ENCODE measurements around the gene PRDM16. TPM values are rescaled to one million over a fixed set of nuclear protein-coding genes. Genes with fewer than 3 reads are reported as not detected.

The PRDM16 gene
- total and polyA plus RNA-seq, 4 donors = 0.05 to 0.67 (median 0.19) TPM

DNA sequence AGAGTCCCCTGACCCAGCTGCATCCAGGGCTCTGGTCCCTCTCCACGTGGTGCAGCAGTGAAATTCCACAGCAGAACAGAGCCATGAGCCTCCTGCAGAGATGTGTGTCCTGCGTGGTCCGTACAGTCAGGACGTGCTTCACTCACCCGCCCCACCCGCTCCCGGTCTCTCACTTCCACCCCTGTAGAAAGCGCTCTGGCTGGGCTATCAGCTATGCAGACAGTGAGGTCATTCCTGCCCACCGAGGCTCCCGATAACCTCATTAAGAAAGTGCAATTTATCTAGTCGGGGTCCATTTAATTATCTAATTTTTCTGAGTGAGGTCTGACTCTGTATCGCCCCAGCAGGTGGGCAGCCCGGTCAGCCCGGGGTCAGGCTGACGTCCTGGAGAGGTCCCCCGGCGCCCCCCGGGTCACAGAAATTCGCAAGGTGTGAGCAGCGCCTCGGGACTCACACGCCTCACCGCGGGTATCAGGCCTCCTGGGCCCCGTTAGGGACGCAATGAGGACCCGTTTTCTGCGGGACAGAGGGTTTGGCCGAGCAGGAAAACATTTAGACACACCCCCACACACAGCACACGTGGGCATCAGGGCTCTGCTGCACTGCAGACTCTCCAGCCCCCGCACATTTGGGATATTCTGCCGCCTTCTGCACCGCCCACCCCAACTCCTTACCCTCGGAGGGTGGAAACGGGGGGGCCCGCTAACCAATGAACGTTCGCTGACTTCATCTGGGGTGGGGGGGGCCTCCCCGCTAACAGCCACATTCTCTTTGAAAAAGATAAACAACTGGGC, 76.7 kb downstream of the PRDM16 start:
- H3K36me3 ChIP-seq (ENCODE audit: control insufficient read depth in 4 of 4, insufficient read depth in 3 of 4, low read depth in 1 of 4, low read length in 3 of 4) = no peaks in the 10 kb centered on the region
- no peaks in the 10 kb centered on the region for H3K27me3 ChIP-seq (ENCODE audit: control insufficient read depth in 4 of 4, insufficient read depth in 4 of 4, low read length in 3 of 4)
- H3K4me1 ChIP-seq (ENCODE audit: control insufficient read depth in 4 of 4, insufficient read depth in 4 of 4, low read length in 3 of 4) = no peaks in the 10 kb centered on the region
- no peak overlapping the region for H3K9ac ChIP-seq (ENCODE audit: low read depth in 1 of 2, low read length in 2 of 2)
- H3K4me3 ChIP-seq (ENCODE audit: low read depth in 1 of 3, low read length in 3 of 3) = no peak overlapping the region
- no peak for DNase-seq (ENCODE audit: low spot score)
- no peaks in the 10 kb centered on the region for H3K9me3 ChIP-seq (ENCODE audit: control insufficient read depth in 4 of 4, low read length in 3 of 4)
- TF ChIP-seq NR2F2 (IDR thresholded peaks at IDR 0.05) (no peak), FOXA1 (IDR thresholded peaks at IDR 0.05) (no peak), RXRA (IDR thresholded peaks at IDR 0.05) (no peak), YY1 (IDR thresholded peaks at IDR 0.05) (no peak), EGR1 (IDR thresholded peaks at IDR 0.05; ENCODE audit: low read depth in 2 of 2) (no peak)
- TF ChIP-seq, protein P1, sequence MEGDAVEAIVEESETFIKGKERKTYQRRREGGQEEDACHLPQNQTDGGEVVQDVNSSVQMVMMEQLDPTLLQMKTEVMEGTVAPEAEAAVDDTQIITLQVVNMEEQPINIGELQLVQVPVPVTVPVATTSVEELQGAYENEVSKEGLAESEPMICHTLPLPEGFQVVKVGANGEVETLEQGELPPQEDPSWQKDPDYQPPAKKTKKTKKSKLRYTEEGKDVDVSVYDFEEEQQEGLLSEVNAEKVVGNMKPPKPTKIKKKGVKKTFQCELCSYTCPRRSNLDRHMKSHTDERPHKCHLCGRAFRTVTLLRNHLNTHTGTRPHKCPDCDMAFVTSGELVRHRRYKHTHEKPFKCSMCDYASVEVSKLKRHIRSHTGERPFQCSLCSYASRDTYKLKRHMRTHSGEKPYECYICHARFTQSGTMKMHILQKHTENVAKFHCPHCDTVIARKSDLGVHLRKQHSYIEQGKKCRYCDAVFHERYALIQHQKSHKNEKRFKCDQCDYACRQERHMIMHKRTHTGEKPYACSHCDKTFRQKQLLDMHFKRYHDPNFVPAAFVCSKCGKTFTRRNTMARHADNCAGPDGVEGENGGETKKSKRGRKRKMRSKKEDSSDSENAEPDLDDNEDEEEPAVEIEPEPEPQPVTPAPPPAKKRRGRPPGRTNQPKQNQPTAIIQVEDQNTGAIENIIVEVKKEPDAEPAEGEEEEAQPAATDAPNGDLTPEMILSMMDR (IDR thresholded peaks at IDR 0.05; ENCODE audit: low read depth, low read length, missing input control) = no peak
- H3K27ac ChIP-seq (ENCODE audit: low read depth in 1 of 2, low read length in 2 of 2) = no peak overlapping the region
- 70% methylated on average over 39 of the region's 39 CpGs for WGBS

DNA sequence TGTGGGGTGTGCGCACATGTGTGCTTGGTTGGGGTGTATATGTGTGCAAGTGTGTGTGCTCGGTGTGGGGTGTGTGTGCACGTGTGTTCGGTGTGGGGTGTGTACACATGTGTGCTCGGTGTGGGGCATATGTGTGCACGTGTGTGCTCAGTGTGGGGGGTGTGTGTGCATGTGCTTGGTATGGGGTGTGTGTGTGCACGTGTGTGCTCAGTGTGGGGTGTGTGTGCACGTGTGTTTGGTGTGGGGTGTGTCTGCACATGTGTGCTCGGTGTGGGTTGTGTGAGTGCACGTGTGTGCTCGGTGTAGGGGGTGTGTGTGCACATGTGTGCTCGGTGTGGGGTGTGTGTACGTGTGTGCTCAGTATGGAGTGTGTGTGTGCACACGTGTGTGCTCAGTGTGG, 77.5 kb downstream of the PRDM16 start:
- no peak overlapping the region for H3K4me3 ChIP-seq (ENCODE audit: low read depth in 1 of 3, low read length in 3 of 3)
- H3K9me3 ChIP-seq (ENCODE audit: control insufficient read depth in 4 of 4, low read length in 3 of 4) = no peaks in the 10 kb centered on the region
- H3K36me3 ChIP-seq (ENCODE audit: control insufficient read depth in 4 of 4, insufficient read depth in 3 of 4, low read depth in 1 of 4, low read length in 3 of 4) = no peaks in the 10 kb centered on the region
- no peak overlapping the region for H3K27ac ChIP-seq (ENCODE audit: low read depth in 1 of 2, low read length in 2 of 2)
- no peaks in the 10 kb centered on the region for H3K27me3 ChIP-seq (ENCODE audit: control insufficient read depth in 4 of 4, insufficient read depth in 4 of 4, low read length in 3 of 4)
- no peak for DNase-seq (ENCODE audit: low spot score)
- no peaks in the 10 kb centered on the region for H3K4me1 ChIP-seq (ENCODE audit: control insufficient read depth in 4 of 4, insufficient read depth in 4 of 4, low read length in 3 of 4)
- 95% methylated on average over 14 of the region's 14 CpGs for WGBS
- TF ChIP-seq, protein P2, sequence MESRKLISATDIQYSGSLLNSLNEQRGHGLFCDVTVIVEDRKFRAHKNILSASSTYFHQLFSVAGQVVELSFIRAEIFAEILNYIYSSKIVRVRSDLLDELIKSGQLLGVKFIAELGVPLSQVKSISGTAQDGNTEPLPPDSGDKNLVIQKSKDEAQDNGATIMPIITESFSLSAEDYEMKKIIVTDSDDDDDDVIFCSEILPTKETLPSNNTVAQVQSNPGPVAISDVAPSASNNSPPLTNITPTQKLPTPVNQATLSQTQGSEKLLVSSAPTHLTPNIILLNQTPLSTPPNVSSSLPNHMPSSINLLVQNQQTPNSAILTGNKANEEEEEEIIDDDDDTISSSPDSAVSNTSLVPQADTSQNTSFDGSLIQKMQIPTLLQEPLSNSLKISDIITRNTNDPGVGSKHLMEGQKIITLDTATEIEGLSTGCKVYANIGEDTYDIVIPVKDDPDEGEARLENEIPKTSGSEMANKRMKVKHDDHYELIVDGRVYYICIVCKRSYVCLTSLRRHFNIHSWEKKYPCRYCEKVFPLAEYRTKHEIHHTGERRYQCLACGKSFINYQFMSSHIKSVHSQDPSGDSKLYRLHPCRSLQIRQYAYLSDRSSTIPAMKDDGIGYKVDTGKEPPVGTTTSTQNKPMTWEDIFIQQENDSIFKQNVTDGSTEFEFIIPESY (IDR thresholded peaks at IDR 0.05) = no peak
- no peak for TF ChIP-seq TAF1 (conservative IDR thresholded peaks at IDR 0.05)
- no peak for TF ChIP-seq SP1 (IDR thresholded peaks at IDR 0.05)
- no peak for TF ChIP-seq YY1 (IDR thresholded peaks at IDR 0.05)
- TF ChIP-seq, protein P3, sequence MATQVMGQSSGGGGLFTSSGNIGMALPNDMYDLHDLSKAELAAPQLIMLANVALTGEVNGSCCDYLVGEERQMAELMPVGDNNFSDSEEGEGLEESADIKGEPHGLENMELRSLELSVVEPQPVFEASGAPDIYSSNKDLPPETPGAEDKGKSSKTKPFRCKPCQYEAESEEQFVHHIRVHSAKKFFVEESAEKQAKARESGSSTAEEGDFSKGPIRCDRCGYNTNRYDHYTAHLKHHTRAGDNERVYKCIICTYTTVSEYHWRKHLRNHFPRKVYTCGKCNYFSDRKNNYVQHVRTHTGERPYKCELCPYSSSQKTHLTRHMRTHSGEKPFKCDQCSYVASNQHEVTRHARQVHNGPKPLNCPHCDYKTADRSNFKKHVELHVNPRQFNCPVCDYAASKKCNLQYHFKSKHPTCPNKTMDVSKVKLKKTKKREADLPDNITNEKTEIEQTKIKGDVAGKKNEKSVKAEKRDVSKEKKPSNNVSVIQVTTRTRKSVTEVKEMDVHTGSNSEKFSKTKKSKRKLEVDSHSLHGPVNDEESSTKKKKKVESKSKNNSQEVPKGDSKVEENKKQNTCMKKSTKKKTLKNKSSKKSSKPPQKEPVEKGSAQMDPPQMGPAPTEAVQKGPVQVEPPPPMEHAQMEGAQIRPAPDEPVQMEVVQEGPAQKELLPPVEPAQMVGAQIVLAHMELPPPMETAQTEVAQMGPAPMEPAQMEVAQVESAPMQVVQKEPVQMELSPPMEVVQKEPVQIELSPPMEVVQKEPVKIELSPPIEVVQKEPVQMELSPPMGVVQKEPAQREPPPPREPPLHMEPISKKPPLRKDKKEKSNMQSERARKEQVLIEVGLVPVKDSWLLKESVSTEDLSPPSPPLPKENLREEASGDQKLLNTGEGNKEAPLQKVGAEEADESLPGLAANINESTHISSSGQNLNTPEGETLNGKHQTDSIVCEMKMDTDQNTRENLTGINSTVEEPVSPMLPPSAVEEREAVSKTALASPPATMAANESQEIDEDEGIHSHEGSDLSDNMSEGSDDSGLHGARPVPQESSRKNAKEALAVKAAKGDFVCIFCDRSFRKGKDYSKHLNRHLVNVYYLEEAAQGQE (IDR thresholded peaks at IDR 0.05) = no peak
- no peak for TF ChIP-seq HNF4A (conservative IDR thresholded peaks at IDR 0.05)
- TF ChIP-seq RXRA (IDR thresholded peaks at IDR 0.05) = no peak
- TF ChIP-seq, protein P4, sequence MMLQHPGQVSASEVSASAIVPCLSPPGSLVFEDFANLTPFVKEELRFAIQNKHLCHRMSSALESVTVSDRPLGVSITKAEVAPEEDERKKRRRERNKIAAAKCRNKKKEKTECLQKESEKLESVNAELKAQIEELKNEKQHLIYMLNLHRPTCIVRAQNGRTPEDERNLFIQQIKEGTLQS (IDR thresholded peaks at IDR 0.05) = no peak
- no peak for TF ChIP-seq HNF4G (IDR thresholded peaks at IDR 0.05)
- H3K9ac ChIP-seq (ENCODE audit: low read depth in 1 of 2, low read length in 2 of 2) = no peak overlapping the region
